Psoas muscle (tissue), 8 donors: ENCODE measurements around the gene VSIR. TPM values are rescaled to one million over a fixed set of nuclear protein-coding genes. Genes with fewer than 3 reads are reported as not detected.

ENCODE experiments used
- ATAC-seq, 4 donors: fragments of 200-7000 bp; cut with Tn5 transposase; one replicate each; pipeline ENCODE4 v1.9.1; 2020; ENCODE audit warnings: moderate library complexity in 3 of 4, mild to moderate bottlenecking in 2 of 4
- DNase-seq, 2 donors: peaks; one replicate each; pipeline ENCODE4 v3.0.0-alpha.2; 2020
- H3K27ac ChIP-seq: fragments of 200-600 bp; one replicate; pipeline ENCODE4 v1.8.0; 2022
- H3K27me3 ChIP-seq, 3 donors: fragments of 200-600 bp in 1 of 3; one replicate each; pipeline versions ENCODE4 v1.6.1 to v1.8.0; 2013 to 2022; ENCODE audit warnings: low read length in 2 of 3, mild to moderate bottlenecking in 2 of 3, moderate library complexity in 1 of 3; ENCODE audit not compliant: insufficient read depth in 3 of 3
- H3K36me3 ChIP-seq, 2 donors: fragments of 200-600 bp in 1 of 2; one replicate each; pipeline versions ENCODE4 v1.6.1 to v1.8.0; 2013 to 2022; ENCODE audit warnings: low read depth in 1 of 2, mild to moderate bottlenecking in 1 of 2, moderate library complexity in 1 of 2; ENCODE audit not compliant: insufficient read depth in 1 of 2
- H3K4me1 ChIP-seq: fragments of 200-600 bp; one replicate; pipeline ENCODE4 v1.8.0; 2022
- H3K4me3 ChIP-seq: fragments of 200-600 bp; one replicate; pipeline ENCODE4 v1.8.0; 2022; ENCODE audit warnings: mild to moderate bottlenecking
- H3K9me3 ChIP-seq: fragments of 200-600 bp; one replicate; pipeline ENCODE4 v1.8.0; 2022
- CTCF ChIP-seq: fragments of 200-600 bp; IDR thresholded peaks from one replicate; pipeline ENCODE4 v1.8.0; 2022; ENCODE audit warnings: antibody characterized with exemption
- WGBS, 3 donors: extraction: QIAGEN DNeasy Blood & Tissue Kit; methylation state at CpG; one replicate each; pipeline versions ENCODE4 v1.1.6 to v1.1.7; 2013; 5-methylcytosine and 5-hydroxymethylcytosine counted together
- intact Hi-C, 2 donors: fragments of 100-400 bp; cut with DNase I; formaldehyde crosslinking; loops; one replicate each; pipeline versions ENCODE4 v1.11.0 to v1.14.2; 2022
- polyA plus RNA-seq, 3 donors: library from polyadenylated mRNA; stranded (reverse); fragments of 200-250 nt; gene quantifications; one replicate each; pipeline ENCODE4 v1.2.3, GENCODE V29; 2013
- total RNA-seq, 4 donors: library from RNA; stranded (reverse); fragmentation: NEBNext Ultra II Directional in 2 of 4; extraction: Animal tissue kit (Norgen Biotek cat#: 25700) in 2 of 4; gene quantifications; one replicate each; pipeline versions ENCODE4 v1.2.1 to v1.2.4, GENCODE V29; 2021 to 2023
- donor health status: healthy with polysubstance abuse.
- donor health status: DM: no; HTN: no; CAD: no; lungs with moderate emphysema.
- donor health status: Bipolar disorder and iron deficiency.
- donor health status: healthy.
- donor health status: DM: yes; HTN: yes; CAD: no.
- donor health status: DM: no; HTN: no; CAD: no.
- donor health status: DM: no; HTN: no; CAD: no.
- donor health status: DM: yes; HTN: yes; CAD: no.

Gene VSIR
- total and polyA plus RNA-seq, 7 donors, result 12.5 to 21.8 (median 18.1) TPM

GRCh38 chr10:71780719-71781118, 7.4 kb upstream of the VSIR start:
- ATAC-seq (no peak), DNase-seq (no peak)
- Histone ChIP-seq H3K27me3 (no peaks in the 10 kb centered on the region), H3K27ac (no peak overlapping the region), H3K4me3 (no peak overlapping the region), H3K4me1 (no peaks in the 10 kb centered on the region), H3K9me3 (no peaks in the 10 kb centered on the region), H3K36me3 (no peaks in the 10 kb centered on the region)
- intact Hi-C loops, result no loop called here
- no peak for TF ChIP-seq CTCF
- 91 to 92% (median 92%) methylated on average over 9 of the region's 9 CpGs for WGBS, 3 donors

DNA sequence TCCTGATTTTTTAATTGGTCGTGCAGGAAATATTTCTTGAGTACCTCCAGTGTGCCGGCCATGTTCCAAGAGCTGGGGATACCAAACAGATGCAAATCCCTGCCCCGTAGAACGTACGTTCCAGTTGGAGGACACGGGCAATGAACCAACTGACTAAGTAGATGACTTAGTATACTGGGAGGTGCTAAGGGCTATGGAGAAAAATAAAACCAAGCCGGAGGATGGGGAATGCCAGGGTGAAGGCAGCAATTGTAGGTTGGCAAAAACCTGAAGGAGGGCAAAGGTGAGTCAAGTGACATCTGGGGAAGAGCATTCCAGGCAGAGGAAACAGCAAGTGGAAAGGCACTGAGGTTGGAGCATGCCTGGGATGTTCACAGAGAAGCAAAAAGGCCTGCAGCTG, 6.8 kb upstream of the VSIR start:
- H3K4me3 ChIP-seq, result no peak overlapping the region
- H3K27ac ChIP-seq, result no peak overlapping the region
- 78 to 91% (median 84%) methylated on average over 7 of the region's 7 CpGs for WGBS, 3 donors
- intact Hi-C loops, result no loop called here
- ATAC-seq (no peak), DNase-seq (no peak)
- no peaks in the 10 kb centered on the region for H3K9me3 ChIP-seq
- H3K4me1 ChIP-seq, result peaks cover 2% of the 10 kb centered on the region
- TF ChIP-seq CTCF, result no peak
- H3K27me3 ChIP-seq, result no peaks in the 10 kb centered on the region
- no peaks in the 10 kb centered on the region for H3K36me3 ChIP-seq

DNA sequence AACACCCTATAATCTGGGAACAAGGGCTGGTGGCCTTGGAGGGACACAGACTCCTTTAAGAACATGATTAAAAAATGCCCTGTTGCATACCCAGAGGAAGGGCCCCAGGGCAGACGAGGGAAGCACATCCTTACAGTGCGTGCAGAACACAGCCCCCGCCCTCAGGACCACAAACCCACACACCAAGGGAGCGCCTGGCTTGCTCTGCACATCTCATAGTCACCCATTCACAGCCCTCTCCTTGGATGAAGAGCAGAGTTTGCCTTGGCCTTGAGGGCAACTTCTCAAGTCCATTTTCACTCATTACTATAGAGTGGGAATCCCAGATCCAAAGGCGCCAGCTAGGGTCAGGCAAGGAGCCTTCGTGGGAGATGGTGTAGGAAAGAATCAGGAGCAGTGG, 6.3 kb upstream of the VSIR start:
- intact Hi-C loops, result no loop called here
- H3K36me3 ChIP-seq, result no peaks in the 10 kb centered on the region
- no peaks in the 10 kb centered on the region for H3K9me3 ChIP-seq
- no peak for TF ChIP-seq CTCF
- no peaks in the 10 kb centered on the region for H3K27me3 ChIP-seq
- no peak overlapping the region for H3K4me3 ChIP-seq
- no peak for ATAC-seq
- peaks cover 6% of the 10 kb centered on the region for H3K4me1 ChIP-seq
- H3K27ac ChIP-seq, result no peak overlapping the region
- no peak for DNase-seq
- WGBS, 3 donors, result 86 to 92% (median 90%) methylated on average over 6 of the region's 6 CpGs

DNA sequence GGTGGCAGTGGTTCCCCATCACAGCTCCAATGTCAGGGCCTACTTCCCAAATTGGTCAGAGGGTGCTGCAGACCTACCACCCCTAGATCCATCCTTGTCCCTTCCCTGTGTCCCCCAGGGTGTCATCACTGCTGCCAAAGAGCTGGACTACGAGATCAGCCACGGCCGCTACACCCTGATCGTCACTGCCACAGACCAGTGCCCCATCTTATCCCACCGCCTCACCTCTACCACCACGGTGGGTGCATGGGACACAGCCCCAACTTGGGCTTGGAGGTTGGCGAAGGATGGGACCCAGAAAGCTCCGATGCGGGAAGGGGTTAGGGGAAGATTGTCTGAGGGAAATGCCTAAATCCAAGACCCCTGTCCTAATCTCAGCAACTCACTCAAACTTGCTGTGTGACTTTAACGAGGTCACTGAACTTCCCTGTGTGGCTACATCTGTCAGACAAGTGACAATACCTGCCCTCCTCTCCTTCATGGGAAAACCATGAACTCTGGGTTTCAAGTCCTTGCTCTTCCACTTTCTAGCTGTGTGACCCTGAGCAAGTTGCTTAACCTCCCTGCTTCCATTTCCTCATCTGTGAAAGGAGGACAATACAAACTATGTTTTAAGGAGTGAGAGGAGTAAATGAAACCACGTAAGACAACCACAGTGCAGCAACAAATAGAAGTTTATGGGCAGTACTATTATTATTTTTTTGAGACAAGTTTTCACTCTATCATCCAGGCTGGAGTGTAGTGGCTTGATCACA, 4.9 kb upstream of the VSIR start:
- intact Hi-C loops, result no loop called here
- TF ChIP-seq CTCF, result no peak
- WGBS, 3 donors, result 76 to 98% (median 97%) methylated on average over 11 of the region's 11 CpGs
- no peak overlapping the region for H3K4me3 ChIP-seq
- no peak overlapping the region for H3K27ac ChIP-seq
- no peaks in the 10 kb centered on the region for H3K36me3 ChIP-seq
- DNase-seq (no peak), ATAC-seq (no peak)
- H3K4me1 ChIP-seq, result peaks cover 15% of the 10 kb centered on the region
- H3K9me3 ChIP-seq, result no peaks in the 10 kb centered on the region
- H3K27me3 ChIP-seq, result no peaks in the 10 kb centered on the region
